GM04504 (cell line): ENCODE results near the gene RSL24D1.
"Not testable (repeated sequence)": the region's sequence is repeated elsewhere in the genome, so short reads cannot be mapped to it uniquely, and the experiment has no call there.

Source experiments
- DNase-seq: peaks from one replicate; pipeline ENCODE4 v3.0.0-alpha.2; 2012; ENCODE audit warnings: low read depth

RSL24D1 gene

DNA sequence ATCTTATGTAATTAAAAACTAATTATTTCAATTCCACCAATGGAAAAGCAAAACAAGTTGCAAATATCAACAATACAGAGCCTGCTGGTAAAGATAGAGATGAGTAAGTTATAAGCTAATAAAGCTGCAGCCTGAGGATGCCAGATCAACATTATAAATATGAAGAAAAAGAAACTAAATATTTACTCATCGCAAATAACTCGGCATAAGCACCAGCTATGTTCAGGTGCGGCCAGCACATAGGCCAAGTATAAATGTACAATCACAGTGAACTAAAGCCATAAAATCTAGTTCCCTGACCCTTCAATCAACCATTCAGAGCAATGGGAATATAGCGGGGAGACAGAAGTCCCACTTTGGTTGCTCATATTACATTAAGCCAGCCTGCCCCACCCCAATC, 7.7 kb upstream of the RSL24D1 start:
- DNase-seq = no peak

DNA sequence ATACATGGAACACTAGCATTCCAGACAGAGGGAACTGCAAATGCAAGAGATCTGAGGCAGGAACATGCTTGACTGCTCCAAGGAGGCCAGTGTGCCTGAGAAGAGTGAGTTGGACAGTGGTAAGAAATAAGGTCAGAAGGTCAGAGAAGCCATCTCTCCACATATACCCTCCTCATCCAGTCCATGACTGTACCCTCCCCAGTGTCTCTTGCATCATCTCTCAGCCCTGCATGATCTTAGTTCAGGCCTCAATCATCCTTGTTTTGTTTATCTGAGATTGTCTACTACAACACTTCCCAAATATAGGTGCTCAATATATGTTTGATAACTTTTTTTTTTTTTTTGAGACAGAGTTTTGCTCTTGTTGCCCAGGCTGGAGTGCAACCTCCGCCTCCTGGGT, 5.5 kb upstream of the RSL24D1 start:
- no peak for DNase-seq

DNA sequence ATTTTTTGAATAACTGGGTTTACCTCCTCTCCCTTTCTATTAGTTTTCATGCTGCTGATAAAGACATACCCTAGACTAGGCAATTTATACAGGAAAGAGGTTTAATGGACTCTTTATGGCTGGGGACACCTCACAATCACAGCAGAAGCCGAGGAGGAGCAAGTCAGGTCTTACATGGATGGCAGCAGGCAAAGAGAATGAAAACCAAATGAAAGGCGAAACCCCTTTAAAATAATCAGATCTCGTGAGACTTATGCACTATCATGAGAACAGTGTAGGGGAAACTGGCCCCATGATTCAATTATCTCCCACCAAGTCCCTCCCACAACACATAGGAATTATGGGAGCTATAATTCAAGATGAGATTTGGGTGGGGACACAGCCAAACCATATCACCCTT, 2.0 kb upstream of the RSL24D1 start:
- DNase-seq = no peak

DNA sequence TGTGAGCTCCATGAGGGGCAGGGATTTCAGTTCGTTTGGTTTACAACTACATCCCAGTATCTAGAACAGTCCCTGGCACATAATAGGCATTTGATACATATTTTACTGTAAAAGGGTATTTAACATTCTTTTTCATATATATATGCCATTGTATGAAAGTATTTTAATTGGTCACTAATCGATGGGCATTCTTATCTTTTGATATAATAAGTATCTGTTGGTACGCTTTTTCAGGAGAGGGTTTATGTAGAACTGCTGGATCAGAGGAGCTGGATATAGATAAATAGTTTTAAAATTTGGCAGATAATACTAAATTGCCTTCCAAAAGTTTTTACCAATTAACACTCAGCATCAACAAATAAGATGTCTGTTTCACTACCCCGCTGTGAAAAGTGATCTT, 978 bp upstream of the RSL24D1 start:
- no peak for DNase-seq

DNA sequence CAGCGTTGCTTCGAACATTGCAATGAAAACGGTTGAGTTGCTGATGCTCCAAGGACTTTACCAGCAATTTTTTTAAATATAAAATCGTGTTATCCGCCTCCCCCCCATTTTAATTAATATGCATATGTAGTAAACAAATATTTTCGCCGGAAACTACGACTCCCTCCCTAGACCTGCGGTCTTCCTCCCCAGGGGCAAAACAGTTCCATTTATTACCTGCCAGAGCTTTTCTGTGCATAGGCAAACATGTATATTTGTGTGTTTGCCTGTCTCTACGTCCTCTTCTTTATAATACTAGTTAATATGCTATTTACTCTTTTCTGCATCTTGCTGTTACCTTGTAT, 593 bp upstream of the RSL24D1 start:
- no peak for DNase-seq

DNA sequence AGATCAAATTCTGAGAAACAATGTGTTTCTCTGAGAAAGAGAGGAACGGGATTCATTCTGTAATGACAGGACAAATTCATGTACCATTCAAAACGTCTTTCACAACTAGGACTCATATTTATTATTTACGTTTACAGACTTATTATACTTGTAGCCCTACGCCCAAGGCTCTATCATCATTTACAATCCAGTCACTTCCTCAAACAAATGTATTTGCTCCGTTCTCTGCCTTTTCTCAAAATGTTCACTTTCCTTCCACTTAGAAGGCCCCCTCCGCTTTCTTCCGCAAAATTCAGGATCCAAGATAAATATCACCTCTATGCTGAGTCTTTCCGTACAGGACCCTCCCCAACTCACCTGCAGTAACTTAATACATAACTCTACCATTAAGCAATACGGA, 745 bp downstream of the RSL24D1 start:
- no peak for DNase-seq

DNA sequence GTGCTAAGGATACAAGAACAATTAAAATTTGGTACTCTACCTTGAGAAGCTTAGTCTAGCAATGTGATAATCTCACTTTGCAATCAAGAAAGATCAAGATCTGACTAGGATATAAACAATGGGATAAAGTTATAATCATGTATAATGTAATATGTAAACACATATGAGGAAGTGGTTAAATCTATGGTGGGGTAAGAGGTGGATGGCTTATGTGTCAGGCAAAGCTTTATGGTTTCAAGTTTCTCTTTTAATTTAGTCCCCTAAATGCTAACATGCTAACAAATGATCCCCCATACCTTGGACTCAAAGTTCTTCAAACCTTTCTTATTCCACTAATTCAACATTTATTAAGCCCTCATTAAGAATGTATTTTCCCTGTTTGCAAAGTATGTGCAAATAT, 2.5 kb downstream of the RSL24D1 start:
- DNase-seq = no peak

DNA sequence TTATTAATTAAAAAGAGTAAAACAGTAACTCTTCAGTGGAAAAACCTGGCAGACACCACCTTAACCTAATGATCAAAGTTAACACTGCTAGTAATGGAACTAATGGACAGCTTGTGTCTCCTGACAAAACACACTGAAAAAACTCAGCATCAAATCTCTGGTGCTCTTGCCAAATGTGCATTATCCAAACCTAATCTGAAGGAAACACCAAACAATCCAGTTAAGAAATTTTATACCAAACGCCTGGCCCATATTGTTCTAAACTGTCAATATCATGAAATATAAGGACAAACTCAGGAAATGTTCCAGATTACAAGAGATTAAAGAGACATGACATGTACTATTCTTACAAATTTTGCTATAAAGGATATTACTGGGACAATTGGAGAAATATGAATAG, 10.4 kb downstream of the RSL24D1 start:
- no peak for DNase-seq

DNA sequence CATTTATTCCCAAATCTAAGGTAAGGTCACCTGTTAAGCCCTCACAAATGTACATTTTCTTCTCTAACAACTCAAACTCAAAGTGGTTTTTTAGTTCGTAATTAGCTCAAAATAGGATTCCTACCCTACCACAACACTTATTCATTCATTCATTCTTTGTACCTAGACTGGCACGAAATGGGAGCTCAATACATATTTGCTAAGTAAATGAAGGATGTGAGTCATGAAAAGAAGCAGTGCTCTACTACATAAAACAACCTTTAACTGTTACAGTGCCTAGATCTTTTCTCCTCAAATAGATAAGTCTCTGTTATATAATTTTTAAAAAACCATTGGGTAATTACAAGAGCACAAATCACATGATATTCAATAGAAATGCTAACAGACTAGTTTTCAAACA, 13.1 kb downstream of the RSL24D1 start:
- DNase-seq = no peak

DNA sequence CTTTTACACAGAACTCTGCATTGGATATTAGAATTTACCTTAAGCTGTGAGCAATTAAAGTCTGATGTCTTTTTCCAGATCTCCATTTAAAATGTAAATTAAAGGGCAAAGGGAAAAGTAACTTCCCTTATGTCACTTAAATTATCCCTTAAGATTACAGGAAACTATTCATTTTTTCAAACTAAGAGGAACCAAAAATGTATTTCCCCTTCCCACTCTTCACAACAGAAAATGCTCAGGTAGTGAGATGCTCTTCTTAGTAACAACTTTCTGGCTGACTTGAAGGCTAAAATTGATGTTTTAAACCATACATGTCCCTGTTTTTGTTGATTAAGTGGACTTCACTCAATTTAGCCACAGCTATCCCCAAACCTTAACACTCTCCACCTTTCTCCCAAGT, 17.6 kb downstream of the RSL24D1 start:
- DNase-seq = no peak

DNA sequence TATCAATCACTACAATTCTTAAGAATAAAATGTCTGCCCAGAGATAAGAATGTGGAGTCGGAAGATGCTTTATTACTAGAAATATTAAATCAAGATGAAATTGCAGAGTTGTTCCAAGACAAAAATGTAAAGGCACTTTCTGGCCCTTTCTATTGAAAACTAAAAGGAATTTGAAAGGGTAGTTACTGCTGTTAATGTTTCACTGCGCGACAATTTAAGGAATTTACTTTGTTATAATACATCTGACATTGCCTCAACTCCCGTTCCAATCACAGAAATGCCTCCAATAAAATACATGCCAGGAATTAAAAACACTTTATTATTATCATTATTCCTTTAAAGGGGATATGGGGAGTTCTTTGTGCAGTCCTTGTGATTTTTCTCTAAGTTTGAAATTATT, 26.4 kb downstream of the RSL24D1 start:
- DNase-seq = no peak

DNA sequence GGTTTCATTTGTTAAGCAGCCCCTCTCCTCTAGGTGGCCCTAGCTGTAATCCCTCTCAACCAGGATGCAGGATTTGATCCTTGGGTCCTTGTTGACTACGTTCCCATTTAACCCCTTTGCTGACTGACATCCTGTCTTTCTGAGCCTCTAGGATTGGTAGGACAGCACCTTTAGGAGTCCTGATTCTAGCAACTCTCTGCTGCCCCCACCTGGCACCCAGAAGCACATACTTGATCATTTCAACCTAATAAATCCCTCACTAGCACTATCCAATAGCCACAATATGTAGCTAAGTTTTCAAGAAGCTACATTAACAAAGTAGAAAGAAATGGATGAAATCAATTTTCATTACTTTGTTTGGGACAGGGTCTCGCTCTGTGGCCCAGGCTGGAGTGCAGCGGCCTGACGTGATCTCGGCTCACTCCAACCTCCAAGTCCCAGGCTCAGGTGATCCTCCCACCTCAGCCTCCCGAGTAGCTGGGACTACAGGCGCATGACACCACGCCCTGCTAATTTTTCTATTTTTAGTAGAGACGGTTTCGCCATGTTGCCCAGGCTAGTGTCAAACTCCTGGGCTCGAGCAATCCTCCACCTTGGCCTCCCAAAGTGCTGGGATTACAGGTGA, 28.3 kb downstream of the RSL24D1 start:
- DNase-seq = peak; percentile 18

DNA sequence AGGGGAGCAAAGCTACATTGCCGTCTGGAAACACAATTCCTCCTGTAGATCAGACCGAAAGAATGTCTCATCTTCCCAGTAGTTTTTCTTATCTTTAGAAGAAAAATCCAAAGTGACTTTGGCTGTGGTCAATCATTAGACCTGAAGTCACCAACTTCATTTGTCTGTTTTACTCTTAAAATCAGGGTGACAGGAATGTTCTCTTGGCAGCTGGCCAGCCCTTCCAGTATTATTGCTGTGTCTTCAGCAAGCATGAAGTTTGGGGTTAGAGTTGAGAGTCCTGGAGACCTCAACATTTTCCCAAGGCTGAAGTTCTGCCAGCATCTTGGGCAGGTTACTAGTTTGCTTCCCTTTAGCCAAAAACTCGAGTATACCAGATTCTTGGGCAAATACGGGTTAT, 32.5 kb downstream of the RSL24D1 start:
- no peak for DNase-seq

DNA sequence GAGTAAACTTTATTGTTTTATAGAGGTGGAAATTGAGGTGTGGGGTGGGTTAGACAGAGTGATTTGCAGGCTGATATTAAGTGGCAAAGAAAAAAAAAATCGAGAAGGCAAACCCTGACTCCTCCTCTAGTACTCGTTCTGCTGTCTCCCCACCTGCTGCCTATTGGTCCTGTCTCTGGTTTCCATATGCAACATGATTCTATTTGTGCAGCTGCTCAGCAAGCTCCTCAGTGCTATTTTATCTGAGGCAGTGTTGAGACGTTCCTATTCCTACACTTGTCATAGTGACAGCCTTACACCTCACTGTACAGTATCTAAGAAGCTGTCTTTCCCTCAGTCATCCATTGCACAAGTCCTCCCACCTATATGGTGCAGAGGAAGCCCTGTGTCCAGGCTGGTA, 45.1 kb downstream of the RSL24D1 start:
- DNase-seq = no peak

DNA sequence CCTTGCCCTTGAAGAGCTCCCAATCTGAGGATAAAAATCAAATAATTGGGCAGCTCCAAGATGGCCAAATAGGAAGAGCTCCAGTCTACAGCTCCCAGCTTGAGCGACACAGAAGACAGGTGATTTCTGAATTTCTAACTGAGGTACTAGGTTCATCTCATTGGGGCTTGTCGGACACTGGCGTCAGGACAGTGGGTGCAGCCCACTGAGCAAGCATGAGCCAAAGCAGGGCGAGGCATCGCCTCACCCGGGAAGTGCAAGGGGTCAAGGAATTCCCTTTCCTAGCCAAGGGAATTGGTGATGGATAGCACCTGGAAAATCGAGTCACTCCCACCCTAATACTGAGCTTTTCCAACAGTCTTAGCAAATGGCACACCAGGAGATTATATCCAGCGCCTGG, 53.6 kb downstream of the RSL24D1 start:
- not testable (repeated sequence) for DNase-seq

DNA sequence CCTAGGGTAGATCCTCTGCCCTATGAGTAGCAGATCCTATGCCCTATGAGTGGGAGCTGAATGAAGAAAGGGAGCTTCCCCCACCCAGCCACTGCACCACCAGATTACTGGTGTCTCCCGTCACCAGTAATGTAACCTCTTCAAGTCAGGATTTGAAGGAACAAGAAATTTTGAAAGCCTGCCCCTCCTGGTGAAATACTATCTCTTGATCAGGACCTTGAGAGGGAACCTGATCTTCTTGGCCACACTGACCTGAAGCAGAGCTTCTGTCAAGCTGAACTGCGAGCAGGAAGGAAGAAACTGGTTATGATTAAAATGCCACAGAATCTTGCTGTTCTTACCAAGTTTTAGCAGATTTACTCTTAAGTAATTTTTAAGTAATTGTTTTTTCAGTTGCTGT, 62.8 kb downstream of the RSL24D1 start:
- DNase-seq = no peak

DNA sequence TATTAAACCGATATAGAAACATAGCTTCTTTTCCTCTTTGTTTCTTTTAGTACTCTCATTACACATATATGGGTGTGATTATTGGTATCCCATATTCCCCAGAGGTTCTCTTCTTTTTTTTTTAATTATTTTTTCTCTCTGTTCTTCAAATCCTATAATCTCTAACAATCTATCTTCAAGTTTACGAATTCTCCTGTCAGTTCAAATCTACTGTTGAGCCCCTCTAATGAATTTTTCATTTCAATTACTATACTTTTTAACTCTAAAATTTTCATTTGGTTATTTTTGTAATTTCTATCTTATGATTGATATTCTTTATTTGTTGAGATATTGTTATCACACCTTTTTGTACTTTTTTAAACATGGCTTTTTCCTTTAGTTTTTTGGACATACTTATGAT, 64.1 kb downstream of the RSL24D1 start:
- no peak for DNase-seq
